AG09319 (cell line): ENCODE results near the gene KCNQ2.

Source experiments
- DNase-seq: peaks from one replicate; pipeline ENCODE4 v3.0.0-alpha.2; 2010; ENCODE audit warnings: low read depth; ENCODE audit errors: extremely low read depth
- TF ChIP-seq, protein P1 (sequence below): IDR thresholded peaks from 2 replicates; pipeline ENCODE4 v1.5.1; 2011; ENCODE audit warnings: low read depth, mild to moderate bottlenecking, inconsistent platforms, low read length, moderate library complexity

The KCNQ2 gene

DNA sequence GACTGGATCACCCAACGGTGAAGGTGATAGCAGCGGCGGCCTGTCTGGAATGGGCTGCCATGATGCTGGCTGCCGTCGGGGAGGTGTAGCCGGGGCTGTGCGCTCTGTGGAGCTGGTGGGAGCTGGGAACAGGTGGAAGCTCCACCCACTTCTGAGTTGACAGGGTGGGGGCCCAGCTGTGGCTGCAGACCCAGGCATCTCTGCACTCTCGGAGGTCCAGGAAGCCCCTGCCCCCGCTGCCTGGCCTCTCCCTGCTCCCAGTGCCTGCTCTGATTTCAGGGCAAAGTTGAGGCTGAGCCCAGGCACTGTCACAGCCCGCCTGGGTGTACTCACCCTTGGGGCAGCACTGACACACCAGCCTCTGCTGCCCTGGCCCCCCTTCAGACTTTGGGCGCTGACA, 93.2 kb downstream of the KCNQ2 start:
- TF ChIP-seq, protein P1, sequence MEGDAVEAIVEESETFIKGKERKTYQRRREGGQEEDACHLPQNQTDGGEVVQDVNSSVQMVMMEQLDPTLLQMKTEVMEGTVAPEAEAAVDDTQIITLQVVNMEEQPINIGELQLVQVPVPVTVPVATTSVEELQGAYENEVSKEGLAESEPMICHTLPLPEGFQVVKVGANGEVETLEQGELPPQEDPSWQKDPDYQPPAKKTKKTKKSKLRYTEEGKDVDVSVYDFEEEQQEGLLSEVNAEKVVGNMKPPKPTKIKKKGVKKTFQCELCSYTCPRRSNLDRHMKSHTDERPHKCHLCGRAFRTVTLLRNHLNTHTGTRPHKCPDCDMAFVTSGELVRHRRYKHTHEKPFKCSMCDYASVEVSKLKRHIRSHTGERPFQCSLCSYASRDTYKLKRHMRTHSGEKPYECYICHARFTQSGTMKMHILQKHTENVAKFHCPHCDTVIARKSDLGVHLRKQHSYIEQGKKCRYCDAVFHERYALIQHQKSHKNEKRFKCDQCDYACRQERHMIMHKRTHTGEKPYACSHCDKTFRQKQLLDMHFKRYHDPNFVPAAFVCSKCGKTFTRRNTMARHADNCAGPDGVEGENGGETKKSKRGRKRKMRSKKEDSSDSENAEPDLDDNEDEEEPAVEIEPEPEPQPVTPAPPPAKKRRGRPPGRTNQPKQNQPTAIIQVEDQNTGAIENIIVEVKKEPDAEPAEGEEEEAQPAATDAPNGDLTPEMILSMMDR: no peak
- DNase-seq: no peak

DNA sequence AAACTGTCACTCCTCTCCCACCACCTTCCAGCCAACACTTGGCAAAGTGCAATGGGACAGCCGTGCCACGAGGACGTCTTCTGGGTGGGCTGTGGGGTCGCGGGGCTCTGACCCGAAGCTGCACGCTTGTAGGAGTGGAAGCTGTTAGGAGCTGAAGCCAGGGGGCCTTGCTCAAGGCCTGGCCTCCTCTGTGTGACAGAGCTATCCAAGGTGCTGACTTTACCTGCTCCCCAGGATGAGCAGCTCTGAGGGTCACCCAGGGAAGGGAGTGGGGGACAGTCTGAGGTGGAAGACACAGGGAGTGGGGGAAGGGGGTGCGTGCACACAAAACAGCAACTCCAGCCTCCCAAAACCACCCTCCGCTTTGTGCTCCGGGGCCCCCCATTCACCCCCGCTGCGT, 93.8 kb downstream of the KCNQ2 start:
- TF ChIP-seq, protein P1: no peak
- DNase-seq: no peak

DNA sequence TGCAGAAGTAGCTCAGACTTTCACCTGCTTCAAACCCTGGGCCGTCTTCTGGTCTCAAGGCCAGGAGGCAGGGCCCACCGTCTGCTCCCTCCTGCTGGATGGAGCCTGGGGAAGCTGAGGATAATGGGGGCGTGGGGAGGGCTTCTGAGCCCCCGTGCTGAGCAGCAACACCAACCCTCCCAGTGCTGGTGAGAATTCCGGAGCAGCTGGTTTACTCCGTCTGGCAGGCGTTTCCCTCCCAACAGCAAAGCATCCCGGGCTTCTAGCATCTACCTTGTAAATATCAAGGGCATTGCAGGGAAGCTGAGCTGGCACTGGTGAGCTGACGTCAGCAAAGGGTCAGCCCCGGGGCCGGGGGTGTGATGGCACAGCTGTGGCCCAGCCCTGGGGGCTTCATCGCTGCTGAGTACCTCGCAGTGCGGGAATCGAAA, 94.5 kb downstream of the KCNQ2 start:
- DNase-seq: no peak

DNA sequence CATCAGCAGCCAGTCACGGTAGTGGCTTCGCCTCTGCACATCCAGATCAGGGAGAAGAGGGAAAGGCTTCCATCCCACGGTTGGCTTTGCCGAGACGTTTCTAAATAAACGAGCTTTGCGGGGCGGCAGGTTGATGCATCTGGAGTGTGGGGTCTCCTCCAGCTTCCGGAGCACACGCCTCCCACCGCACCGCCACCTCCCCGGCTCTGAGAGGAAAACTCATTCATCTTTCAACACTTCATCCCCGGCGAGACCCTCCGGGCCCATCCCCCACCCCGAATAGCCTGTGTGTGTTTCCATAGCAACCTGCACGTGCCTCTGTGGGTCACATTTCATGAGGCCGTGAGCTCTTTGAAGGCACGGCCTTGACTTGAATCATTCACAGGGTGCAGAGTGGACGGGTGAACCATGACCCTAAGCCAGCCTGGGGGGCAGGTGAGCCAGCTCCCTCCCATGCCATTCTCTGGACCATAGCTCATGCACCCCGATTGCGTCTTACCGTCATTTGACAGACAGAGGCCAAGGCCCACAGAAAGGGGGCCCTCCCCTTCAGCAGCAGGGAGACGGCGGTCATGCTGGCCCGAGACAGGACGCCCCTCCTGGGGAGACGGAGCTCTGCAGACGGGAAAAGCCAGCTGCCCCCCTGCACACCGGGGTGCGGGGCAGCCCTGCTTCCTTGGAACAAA, 95.1 kb downstream of the KCNQ2 start:
- TF ChIP-seq, protein P1: no peak
- DNase-seq: no peak

More for the DNA sequence above, 94.5 kb downstream of the KCNQ2 start:
- TF ChIP-seq, protein P1: no peak

DNA sequence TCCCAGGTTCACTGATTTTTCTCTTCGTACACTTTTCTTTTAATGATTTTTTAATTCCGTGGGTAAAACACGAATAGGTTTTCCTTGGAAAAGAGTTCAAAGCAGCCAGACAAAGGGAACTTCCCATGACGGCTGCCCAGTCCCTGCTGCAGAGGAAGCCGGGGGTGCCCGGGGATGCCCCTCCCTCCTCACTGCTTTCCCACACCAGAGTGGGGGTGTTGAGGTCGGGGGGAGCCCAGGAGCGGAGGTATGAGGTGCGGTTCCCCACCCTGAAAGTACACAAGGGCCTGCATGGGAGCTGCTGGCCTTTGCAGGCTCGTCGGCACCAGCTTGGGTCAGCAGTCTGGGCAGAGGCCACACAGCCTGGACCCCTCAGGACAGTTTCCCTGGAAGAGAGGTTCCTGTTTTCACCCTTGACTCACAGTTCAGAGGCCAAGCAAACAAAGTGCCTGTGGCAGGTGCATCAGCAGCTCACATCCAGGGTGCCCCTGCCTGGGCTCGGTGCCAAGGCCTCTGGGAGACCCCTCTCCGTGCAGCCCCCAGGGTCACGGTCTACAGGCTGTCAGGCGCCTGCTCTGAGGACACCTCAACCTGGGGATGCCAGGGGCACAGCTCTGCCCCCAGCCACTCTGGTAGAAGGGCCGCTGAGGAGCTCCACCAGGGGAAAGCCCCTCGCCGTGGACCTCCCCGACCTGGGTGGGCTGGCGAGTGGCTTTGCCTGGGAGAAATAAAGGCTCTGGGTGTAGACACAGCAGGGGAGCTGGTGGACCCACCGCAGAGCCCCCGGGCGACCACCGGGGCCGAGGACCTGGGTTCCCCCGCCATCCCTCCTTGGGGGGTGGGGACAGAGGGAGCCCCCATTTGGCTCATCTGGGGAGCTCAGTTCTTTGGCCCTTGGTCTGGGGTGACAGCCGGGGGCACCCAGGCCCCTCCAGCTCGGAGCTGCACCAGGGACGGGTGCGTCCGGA, 95.9 kb downstream of the KCNQ2 start:
- DNase-seq: no peak
- TF ChIP-seq, protein P1: no peak

DNA sequence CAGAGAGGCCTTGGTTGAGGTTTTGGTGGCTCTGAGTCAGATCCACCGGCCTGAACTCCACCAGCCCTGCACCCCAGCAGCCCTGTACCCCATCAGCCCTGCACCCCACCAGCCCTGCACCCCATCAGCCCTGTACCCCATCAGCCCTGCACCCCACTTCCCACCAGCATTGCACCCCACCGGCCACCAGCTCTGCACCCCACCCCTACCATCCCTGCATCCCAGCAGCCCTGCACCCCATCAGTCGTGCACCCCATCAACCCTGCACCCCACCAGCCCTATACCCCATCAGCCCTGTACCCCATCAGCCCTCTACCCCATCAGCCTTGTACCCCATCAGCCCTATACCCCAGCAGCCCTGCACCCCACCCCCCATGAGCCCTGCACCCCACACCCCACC, 97.0 kb downstream of the KCNQ2 start:
- no peak for DNase-seq
- TF ChIP-seq, protein P1: no peak

DNA sequence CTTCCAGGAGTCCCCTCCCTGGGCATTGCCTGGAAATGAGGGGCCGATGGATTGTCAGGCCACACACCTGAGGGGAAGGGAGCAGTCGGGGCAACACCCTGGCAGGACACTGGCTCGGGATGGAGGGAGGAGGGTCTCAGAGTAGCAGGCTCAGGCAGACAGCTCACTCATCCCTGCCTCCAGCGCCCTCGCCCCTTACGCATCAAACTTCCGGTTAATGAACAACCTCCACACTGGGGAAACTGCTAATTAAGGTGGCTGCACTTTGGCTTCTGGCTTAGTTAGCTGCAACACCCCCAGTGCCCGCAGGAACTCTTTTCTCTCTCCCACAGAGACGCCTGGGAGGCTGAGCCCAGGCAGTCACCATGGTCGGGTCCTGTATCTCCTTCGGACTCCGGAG, 98.0 kb downstream of the KCNQ2 start:
- DNase-seq: no peak
- TF ChIP-seq, protein P1: no peak
